ENCODE data around the gene ANKMY1. TPM values are rescaled to one million over a fixed set of nuclear protein-coding genes. Genes with fewer than 3 reads are reported as not detected.
A peak's percentile ranks its signal among the peaks of the same experiment; 100 is the strongest.

ANKMY1 gene
- total and polyA plus RNA-seq, 3 experiments from 2014 or later: 15.8 to 27.9 (median 22.4) TPM

DNA sequence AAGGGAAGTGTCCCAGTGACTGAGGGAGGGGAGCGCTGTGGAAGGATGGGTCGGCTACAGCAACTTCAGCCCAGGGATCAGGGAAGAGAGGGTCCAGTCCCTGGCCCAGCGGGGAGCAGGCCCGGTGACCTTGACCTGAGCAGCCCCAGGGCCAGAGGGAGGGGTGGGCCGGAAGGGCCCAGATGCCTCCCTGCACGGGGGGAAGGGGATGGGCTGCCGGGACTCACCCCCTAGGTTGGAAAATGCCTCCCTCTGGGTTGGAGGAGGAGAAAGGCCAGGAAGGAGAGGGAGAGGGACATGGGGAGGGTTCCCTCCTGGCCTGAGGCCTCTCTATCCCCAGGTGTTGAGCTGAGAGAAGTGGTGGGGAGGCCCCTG lies 102.5 kb downstream of the ANKMY1 start:
- Histone ChIP-seq H3K9me3 (ENCODE audit: low read length) (no peaks in the 10 kb centered on the region), H3K4me1 (ENCODE audit: insufficient read depth, low read length) (no peaks in the 10 kb centered on the region), H3K36me3 (ENCODE audit: insufficient read depth, low read length) (no peaks in the 10 kb centered on the region), H3K27me3 (ENCODE audit: insufficient read depth, low read length, poor library complexity, severe bottlenecking) (peaks cover 40% of the 10 kb centered on the region), H3K4me3 (ENCODE audit: low read length) (no peak overlapping the region), H3K27ac (ENCODE audit: low read depth, low read length) (no peak overlapping the region)
- Mint-ChIP-seq H3K4me3 (peak overlapping the region in 3 of 7 donors; percentile 49 to 80 (median 54)), H3K4me1 (peaks cover 7 to 20% (median 9%) of the 10 kb centered on the region in 3 donors), H3K9me3 (no peaks in the 10 kb centered on the region), H3K27me3 (peaks cover 20 to 44% of the 10 kb centered on the region in 2 donors), H3K27ac (no peak overlapping the region), H3K36me3 (no peaks in the 10 kb centered on the region)
- ChIA-PET CTCF (no interaction called here), POLR2A (no interaction called here)
- DNase-seq: no peak

GRCh38 chr2:240454106-240454901 lies 103.5 kb downstream of the ANKMY1 start:
- no peak for DNase-seq
- H3K27me3 ChIP-seq (ENCODE audit: insufficient read depth, low read length, poor library complexity, severe bottlenecking): peaks cover 40% of the 10 kb centered on the region
- Mint-ChIP-seq H3K36me3 (no peaks in the 10 kb centered on the region), H3K27ac (peak overlapping the region in 1 of 8 donors; percentile 26), H3K9me3 (no peaks in the 10 kb centered on the region), H3K4me3 (peak overlapping the region; percentile 60 to 87 (median 76)), H3K27me3 (peaks cover 27 to 52% of the 10 kb centered on the region in 2 donors), H3K4me1 (peaks cover 7 to 20% (median 9%) of the 10 kb centered on the region in 3 donors)
- no peaks in the 10 kb centered on the region for H3K4me1 ChIP-seq (ENCODE audit: insufficient read depth, low read length)
- no peaks in the 10 kb centered on the region for H3K9me3 ChIP-seq (ENCODE audit: low read length)
- no peaks in the 10 kb centered on the region for H3K36me3 ChIP-seq (ENCODE audit: insufficient read depth, low read length)
- H3K4me3 ChIP-seq (ENCODE audit: low read length): no peak overlapping the region
- CTCF ChIA-PET: no interaction called here
- H3K27ac ChIP-seq (ENCODE audit: low read depth, low read length): no peak overlapping the region
- POLR2A ChIA-PET: no interaction called here

- Mint-ChIP-seq H3K27me3 (peaks cover 27 to 55% of the 10 kb centered on the region in 2 donors), H3K4me1 (peaks cover 7 to 20% (median 9%) of the 10 kb centered on the region in 3 donors), H3K27ac (no peak overlapping the region), H3K9me3 (no peaks in the 10 kb centered on the region), H3K4me3 (peak overlapping the region in 6 of 7 donors; percentile 60 to 87 (median 76)), H3K36me3 (no peaks in the 10 kb centered on the region)
- DNase-seq: peak in 1 of 5 donors; percentile 46
- no peaks in the 10 kb centered on the region for H3K4me1 ChIP-seq (ENCODE audit: insufficient read depth, low read length)
- no peak overlapping the region for H3K27ac ChIP-seq (ENCODE audit: low read depth, low read length)
- no peaks in the 10 kb centered on the region for H3K9me3 ChIP-seq (ENCODE audit: low read length)
- POLR2A ChIA-PET: no interaction called here
- no peak overlapping the region for H3K4me3 ChIP-seq (ENCODE audit: low read length)
- CTCF ChIA-PET: interaction anchor here (0.6 kb wide), 1 partner anchor 200 kb away, joined by 3 read pairs; no protein-coding TSS in a partner anchor
- H3K36me3 ChIP-seq (ENCODE audit: insufficient read depth, low read length): no peaks in the 10 kb centered on the region
- peaks cover 40% of the 10 kb centered on the region for H3K27me3 ChIP-seq (ENCODE audit: insufficient read depth, low read length, poor library complexity, severe bottlenecking)
Measured at GRCh38 chr2:240453461-240454105, 104.2 kb downstream of the ANKMY1 start.

DNA sequence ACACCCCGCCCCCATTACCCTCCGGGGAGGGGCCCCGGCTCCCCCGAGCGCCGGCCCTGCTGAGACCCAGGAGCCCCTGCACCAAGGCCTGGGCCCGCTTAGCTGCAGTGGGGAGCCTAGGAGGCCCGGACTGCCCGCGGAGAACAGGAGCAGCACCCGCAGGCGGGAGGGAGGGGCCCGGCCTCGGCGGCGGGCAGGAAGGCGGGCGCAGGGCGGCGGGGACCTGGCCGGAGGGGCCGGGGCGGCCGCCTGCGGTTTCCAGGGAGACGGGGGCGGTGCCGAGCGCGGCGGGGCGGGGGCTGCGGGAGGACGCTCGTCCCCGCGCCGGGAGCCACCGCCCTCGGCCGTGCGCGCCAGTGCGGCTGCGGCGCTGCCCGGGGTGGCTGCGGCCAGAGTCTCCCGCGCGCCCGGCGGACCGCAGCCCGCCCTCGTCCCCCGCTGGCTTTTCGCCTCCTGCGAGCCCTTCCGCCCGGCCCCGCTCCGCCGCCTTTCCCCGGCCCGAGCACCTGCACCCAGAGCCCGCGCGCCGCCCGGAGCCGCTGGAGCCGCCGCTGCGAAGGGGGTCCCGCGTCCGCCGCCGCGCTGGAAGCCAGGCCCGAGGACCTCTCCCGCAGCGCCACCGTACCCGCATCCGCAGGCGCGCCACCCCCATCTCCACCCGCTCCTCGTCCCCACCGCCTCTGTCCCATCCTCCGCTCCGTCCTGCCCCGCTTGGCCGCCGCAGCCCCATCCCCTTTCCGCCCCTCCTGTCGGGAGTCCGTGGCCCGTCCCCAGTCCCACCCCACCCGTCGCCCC lies 105.1 kb downstream of the ANKMY1 start:
- Histone ChIP-seq H3K27ac (ENCODE audit: low read depth, low read length) (no peak overlapping the region), H3K4me1 (ENCODE audit: insufficient read depth, low read length) (no peaks in the 10 kb centered on the region), H3K9me3 (ENCODE audit: low read length) (no peaks in the 10 kb centered on the region), H3K36me3 (ENCODE audit: insufficient read depth, low read length) (no peaks in the 10 kb centered on the region), H3K27me3 (ENCODE audit: insufficient read depth, low read length, poor library complexity, severe bottlenecking) (peaks cover 40% of the 10 kb centered on the region), H3K4me3 (ENCODE audit: low read length) (no peak overlapping the region)
- POLR2A ChIA-PET: no interaction called here
- CTCF ChIA-PET: interaction anchor here (0.6 kb wide), 1 partner anchor 199 kb away, joined by 3 read pairs; no protein-coding TSS in a partner anchor
- H3K36me3 Mint-ChIP-seq: no peaks in the 10 kb centered on the region
- peaks cover 7 to 20% (median 9%) of the 10 kb centered on the region in 3 donors for H3K4me1 Mint-ChIP-seq
- H3K27me3 Mint-ChIP-seq: peaks cover 27 to 59% of the 10 kb centered on the region in 2 donors
- peak overlapping the region; percentile 24 to 89 (median 36) for H3K4me3 Mint-ChIP-seq
- peak in 1 of 5 donors; percentile 45 for DNase-seq
- no peaks in the 10 kb centered on the region for H3K9me3 Mint-ChIP-seq
- no peak overlapping the region for H3K27ac Mint-ChIP-seq

DNA sequence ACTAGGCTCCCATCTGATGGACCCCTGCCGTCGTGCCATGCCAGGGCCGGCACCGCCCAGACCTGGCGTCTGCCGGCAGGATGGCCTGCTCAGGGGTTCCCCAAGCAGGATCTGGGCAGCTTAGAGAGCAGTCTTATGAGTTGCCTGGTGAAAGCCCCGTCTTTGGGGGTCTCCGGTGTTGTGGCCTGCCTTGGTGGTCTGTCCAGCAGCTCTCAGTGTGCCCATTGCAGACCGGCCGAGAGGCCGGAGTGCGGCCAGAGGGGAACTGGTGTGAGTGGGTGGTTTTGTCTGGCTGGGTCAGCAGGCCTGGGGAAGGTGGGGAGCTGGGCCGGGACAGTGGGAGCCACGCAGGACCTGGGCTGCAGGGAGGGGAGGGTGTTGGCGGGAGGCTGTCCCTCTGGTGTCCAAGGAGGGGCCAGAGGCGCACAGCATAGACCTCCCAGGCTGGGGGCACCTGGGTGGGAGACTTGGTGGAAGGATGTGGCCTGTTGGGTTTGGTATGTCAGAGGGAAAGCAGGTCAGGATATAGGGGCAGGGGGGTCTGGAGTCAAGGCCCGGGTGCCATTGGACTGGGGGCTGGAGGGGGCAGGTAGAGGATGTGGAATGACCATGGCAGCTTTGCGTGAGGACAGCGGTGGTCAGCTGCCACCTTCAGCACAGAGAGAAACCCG lies 105.9 kb downstream of the ANKMY1 start:
- no peaks in the 10 kb centered on the region for H3K9me3 ChIP-seq (ENCODE audit: low read length)
- H3K27me3 Mint-ChIP-seq: peaks cover 27 to 56% of the 10 kb centered on the region in 2 donors
- no peaks in the 10 kb centered on the region for H3K9me3 Mint-ChIP-seq
- CTCF ChIA-PET: no interaction called here
- peaks cover 7 to 20% (median 9%) of the 10 kb centered on the region in 3 donors for H3K4me1 Mint-ChIP-seq
- peaks cover 40% of the 10 kb centered on the region for H3K27me3 ChIP-seq (ENCODE audit: insufficient read depth, low read length, poor library complexity, severe bottlenecking)
- no peaks in the 10 kb centered on the region for H3K36me3 Mint-ChIP-seq
- H3K27ac ChIP-seq (ENCODE audit: low read depth, low read length): no peak overlapping the region
- DNase-seq: peak in 1 of 5 donors; percentile 44
- no peak overlapping the region for H3K4me3 ChIP-seq (ENCODE audit: low read length)
- H3K4me3 Mint-ChIP-seq: peak overlapping the region in 6 of 7 donors; percentile 24 to 89 (median 65)
- no peaks in the 10 kb centered on the region for H3K36me3 ChIP-seq (ENCODE audit: insufficient read depth, low read length)
- POLR2A ChIA-PET: no interaction called here
- no peaks in the 10 kb centered on the region for H3K4me1 ChIP-seq (ENCODE audit: insufficient read depth, low read length)
- peak overlapping the region in 1 of 8 donors; percentile 55 for H3K27ac Mint-ChIP-seq

DNA sequence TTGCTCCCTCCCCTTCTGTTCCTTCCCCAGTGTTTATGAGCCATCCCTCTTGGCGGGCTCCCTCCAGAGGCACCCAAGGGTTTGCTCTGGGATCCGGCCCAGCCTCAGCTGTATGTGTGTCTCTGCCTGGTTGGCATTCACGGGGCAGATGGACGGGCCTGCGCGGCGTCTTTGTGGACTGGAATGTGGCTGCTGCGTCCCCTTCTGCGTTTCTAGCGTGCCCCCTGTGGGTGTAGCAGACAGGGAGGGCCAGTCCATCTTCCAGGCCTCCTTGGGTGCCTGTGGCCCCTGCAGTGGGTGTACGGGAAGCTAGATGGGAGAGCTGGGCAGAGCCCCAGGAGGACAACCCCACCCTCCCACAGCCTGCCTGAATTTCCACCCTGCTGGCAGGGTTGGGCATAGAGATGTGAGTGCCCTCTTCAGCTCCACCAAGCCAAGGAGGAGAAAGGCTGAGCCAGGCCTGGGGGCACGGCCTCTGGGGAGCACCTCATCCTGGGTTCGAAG lies 106.6 kb downstream of the ANKMY1 start:
- Histone ChIP-seq H3K36me3 (ENCODE audit: insufficient read depth, low read length) (no peaks in the 10 kb centered on the region), H3K27ac (ENCODE audit: low read depth, low read length) (no peak overlapping the region), H3K4me1 (ENCODE audit: insufficient read depth, low read length) (no peaks in the 10 kb centered on the region), H3K27me3 (ENCODE audit: insufficient read depth, low read length, poor library complexity, severe bottlenecking) (peaks cover 33% of the 10 kb centered on the region), H3K9me3 (ENCODE audit: low read length) (no peaks in the 10 kb centered on the region), H3K4me3 (ENCODE audit: low read length) (no peak overlapping the region)
- CTCF ChIA-PET: no interaction called here
- H3K4me3 Mint-ChIP-seq: peak overlapping the region in 5 of 7 donors; percentile 28 to 89 (median 52)
- H3K9me3 Mint-ChIP-seq: no peaks in the 10 kb centered on the region
- POLR2A ChIA-PET: no interaction called here
- H3K4me1 Mint-ChIP-seq: peaks cover 7 to 20% (median 9%) of the 10 kb centered on the region in 3 donors
- H3K27me3 Mint-ChIP-seq: peaks cover 28 to 50% of the 10 kb centered on the region in 2 donors
- DNase-seq: peak in 1 of 5 donors; percentile 39
- H3K27ac Mint-ChIP-seq: no peak overlapping the region
- no peaks in the 10 kb centered on the region for H3K36me3 Mint-ChIP-seq

- H3K4me1 ChIP-seq (ENCODE audit: insufficient read depth, low read length): no peaks in the 10 kb centered on the region
- Mint-ChIP-seq H3K36me3 (no peaks in the 10 kb centered on the region), H3K4me1 (peaks cover 7 to 20% (median 9%) of the 10 kb centered on the region in 3 donors), H3K9me3 (no peaks in the 10 kb centered on the region), H3K27ac (no peak overlapping the region), H3K27me3 (peaks cover 31 to 53% of the 10 kb centered on the region in 2 donors), H3K4me3 (peak overlapping the region in 2 of 7 donors; percentile 22 to 81)
- no peak overlapping the region for H3K4me3 ChIP-seq (ENCODE audit: low read length)
- no peaks in the 10 kb centered on the region for H3K9me3 ChIP-seq (ENCODE audit: low read length)
- no peak for DNase-seq
- H3K27me3 ChIP-seq (ENCODE audit: insufficient read depth, low read length, poor library complexity, severe bottlenecking): peaks cover 32% of the 10 kb centered on the region
- no peaks in the 10 kb centered on the region for H3K36me3 ChIP-seq (ENCODE audit: insufficient read depth, low read length)
- ChIA-PET CTCF (interaction anchor here (1.6 kb wide), 1 partner anchor 12 kb away, joined by 3 read pairs; no protein-coding TSS in a partner anchor), POLR2A (no interaction called here)
- H3K27ac ChIP-seq (ENCODE audit: low read depth, low read length): no peak overlapping the region
Measured at GRCh38 chr2:240450532-240451107, 107.2 kb downstream of the ANKMY1 start.

Data from CD8-positive, alpha-beta memory T cell (primary cell).